SU-DHL-6 (cell line): ENCODE data around the gene USF1.

ENCODE experiments used
- H2AFZ ChIP-seq: fragments of 200-600 bp; sonication (generic); 2 replicates; pipeline ENCODE4 v1.6.1; 2014; ENCODE audit warnings: low read depth, mild to moderate bottlenecking, moderate library complexity, mixed read lengths, antibody characterized with exemption, low read length; ENCODE audit not compliant: severe bottlenecking
- H3F3A ChIP-seq: fragments of 200-600 bp; shearing (Covaris generic); 2 replicates; pipeline ENCODE4 v1.6.0; 2016; ENCODE audit warnings: antibody characterized with exemption, mild to moderate bottlenecking; ENCODE audit not compliant: insufficient read depth
- H3K27ac ChIP-seq: fragments of 200-600 bp; sonication (generic); 2 replicates; pipeline ENCODE4 v1.5.1; 2016; ENCODE audit warnings: low read depth, mild to moderate bottlenecking, low read length, moderate library complexity, mixed read lengths
- H3K27me3 ChIP-seq: fragments of 200-600 bp; sonication (generic), shearing (Covaris generic); 2 replicates; pipeline ENCODE4 v1.6.0; 2014; ENCODE audit warnings: mild to moderate bottlenecking, low read length
- H3K36me3 ChIP-seq: fragments of 200-600 bp; sonication (generic); 2 replicates; pipeline ENCODE4 v1.6.1; 2014; ENCODE audit warnings: mild to moderate bottlenecking, low read length, mixed read lengths
- H3K4me2 ChIP-seq: fragments of 300-600, 200-600 bp; shearing (Covaris generic), sonication (generic); 2 replicates; pipeline ENCODE4 v1.6.0; 2014; ENCODE audit warnings: low read length, low read depth, mild to moderate bottlenecking; ENCODE audit not compliant: poor library complexity, severe bottlenecking
- H3K4me3 ChIP-seq: fragments of 200-600 bp; sonication (generic); 2 replicates; pipeline ENCODE4 v1.5.1; 2014; ENCODE audit warnings: antibody characterized with exemption, low read length, mild to moderate bottlenecking, mixed read lengths; ENCODE audit not compliant: insufficient read depth, poor library complexity, severe bottlenecking
- H3K79me2 ChIP-seq: fragments of 200-600 bp; sonication (generic); 2 replicates; pipeline ENCODE4 v1.6.1; 2014; ENCODE audit warnings: mild to moderate bottlenecking, low read length, moderate library complexity; ENCODE audit not compliant: insufficient read depth
- H3K9ac ChIP-seq: fragments of 200-600 bp; sonication (generic); 2 replicates; pipeline ENCODE4 v1.7.0; 2014; ENCODE audit warnings: mild to moderate bottlenecking, low read length
- H3K9me2 ChIP-seq: fragments of 200-600 bp; sonication (generic); replicated peaks from 2 replicates; pipeline ENCODE4 v1.6.1; 2014; ENCODE audit warnings: low read length; ENCODE audit not compliant: insufficient read depth
- H3K9me3 ChIP-seq: fragments of 200-600 bp; sonication (generic); 2 replicates; pipeline ENCODE4 v1.6.1; 2014; ENCODE audit warnings: low read length, mixed read lengths; ENCODE audit not compliant: insufficient read depth
- H4K20me1 ChIP-seq: fragments of 200-600 bp; sonication (generic); 2 replicates; pipeline ENCODE4 v1.6.1; 2014; ENCODE audit warnings: low read depth, mild to moderate bottlenecking, antibody characterized with exemption, low read length, moderate library complexity, mixed read lengths
- EZH2phosphoT487 ChIP-seq: fragments of 200-600 bp; sonication (generic), shearing (Covaris generic); conservative IDR thresholded peaks from 2 replicates; pipeline ENCODE4 v1.6.1; 2018; ENCODE audit warnings: mild to moderate bottlenecking, antibody characterized with exemption, low read length, moderate library complexity, mixed read lengths
- TF ChIP-seq, protein P1 (sequence below): fragments of 200-600 bp; sonication (generic); IDR thresholded peaks from one replicate; pipeline ENCODE4 v1.5.1; 2017; ENCODE audit warnings: antibody characterized with exemption, mild to moderate bottlenecking, low read length, moderate library complexity; ENCODE audit not compliant: insufficient read depth, poor library complexity, severe bottlenecking

Gene USF1

DNA sequence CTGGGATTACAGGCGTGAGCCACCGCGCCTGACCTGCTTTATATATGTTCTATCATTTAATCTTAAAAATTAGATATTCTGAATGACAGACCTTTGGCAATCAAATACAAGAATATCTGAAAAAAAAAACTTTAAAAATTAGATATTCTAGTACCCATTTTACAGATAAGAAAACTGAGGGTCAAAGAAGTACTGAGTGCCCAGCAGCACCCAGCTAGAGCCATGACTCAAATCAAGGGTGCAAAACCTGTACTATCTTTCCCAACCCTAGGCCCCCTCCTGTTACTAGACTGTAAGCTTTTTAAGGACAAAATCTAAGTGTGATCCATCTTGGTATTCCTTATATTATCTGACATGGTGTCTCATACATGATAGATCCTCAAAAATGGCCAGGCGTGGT lies 15.6 kb upstream of the USF1 start:
- Histone ChIP-seq H3K27ac (no peak overlapping the region), H4K20me1 (no peaks in the 10 kb centered on the region), H3K4me3 (no peak overlapping the region), H3K27me3 (no peaks in the 10 kb centered on the region), H3K4me2 (no peak overlapping the region), H3K36me3 (no peaks in the 10 kb centered on the region), H3K9me2 (no peaks in the 10 kb centered on the region), H3K9me3 (no peaks in the 10 kb centered on the region), H3F3A (no peaks in the 10 kb centered on the region), H3K9ac (no peak overlapping the region), H3K79me2 (peaks cover 32% of the 10 kb centered on the region), H2AFZ (no peak overlapping the region)
- no peak for TF ChIP-seq EZH2phosphoT487
- TF ChIP-seq, protein P1, sequence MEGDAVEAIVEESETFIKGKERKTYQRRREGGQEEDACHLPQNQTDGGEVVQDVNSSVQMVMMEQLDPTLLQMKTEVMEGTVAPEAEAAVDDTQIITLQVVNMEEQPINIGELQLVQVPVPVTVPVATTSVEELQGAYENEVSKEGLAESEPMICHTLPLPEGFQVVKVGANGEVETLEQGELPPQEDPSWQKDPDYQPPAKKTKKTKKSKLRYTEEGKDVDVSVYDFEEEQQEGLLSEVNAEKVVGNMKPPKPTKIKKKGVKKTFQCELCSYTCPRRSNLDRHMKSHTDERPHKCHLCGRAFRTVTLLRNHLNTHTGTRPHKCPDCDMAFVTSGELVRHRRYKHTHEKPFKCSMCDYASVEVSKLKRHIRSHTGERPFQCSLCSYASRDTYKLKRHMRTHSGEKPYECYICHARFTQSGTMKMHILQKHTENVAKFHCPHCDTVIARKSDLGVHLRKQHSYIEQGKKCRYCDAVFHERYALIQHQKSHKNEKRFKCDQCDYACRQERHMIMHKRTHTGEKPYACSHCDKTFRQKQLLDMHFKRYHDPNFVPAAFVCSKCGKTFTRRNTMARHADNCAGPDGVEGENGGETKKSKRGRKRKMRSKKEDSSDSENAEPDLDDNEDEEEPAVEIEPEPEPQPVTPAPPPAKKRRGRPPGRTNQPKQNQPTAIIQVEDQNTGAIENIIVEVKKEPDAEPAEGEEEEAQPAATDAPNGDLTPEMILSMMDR = no peak

DNA sequence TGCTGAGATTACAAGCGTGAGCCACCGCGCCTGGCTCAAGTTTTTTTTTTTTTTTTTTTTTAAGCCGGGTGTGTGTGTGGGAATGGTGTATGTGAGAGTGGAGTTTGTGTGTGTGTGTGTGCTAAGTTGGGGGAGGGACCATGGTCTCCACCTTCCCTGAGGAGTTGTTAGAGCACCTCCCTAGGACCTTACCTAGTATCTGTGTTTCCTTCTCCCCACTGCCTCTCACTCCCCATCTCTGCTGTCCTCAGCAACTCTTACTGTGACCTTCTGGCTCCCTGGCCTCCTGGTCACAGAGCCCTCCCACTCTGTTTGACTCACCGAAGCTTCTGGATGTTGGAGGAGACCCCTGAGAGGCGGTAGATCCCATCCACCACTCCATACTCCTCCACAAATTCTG lies 13.5 kb upstream of the USF1 start:
- Histone ChIP-seq H3K4me3 (no peak overlapping the region), H4K20me1 (no peaks in the 10 kb centered on the region), H3F3A (no peaks in the 10 kb centered on the region), H3K36me3 (no peaks in the 10 kb centered on the region), H3K27ac (no peak overlapping the region), H3K9ac (no peak overlapping the region), H3K9me2 (no peaks in the 10 kb centered on the region), H3K9me3 (no peaks in the 10 kb centered on the region), H3K79me2 (peaks cover 16% of the 10 kb centered on the region), H3K27me3 (no peaks in the 10 kb centered on the region), H2AFZ (no peak overlapping the region), H3K4me2 (no peak overlapping the region)
- TF ChIP-seq EZH2phosphoT487 = no peak
- TF ChIP-seq, protein P1 = no peak

DNA sequence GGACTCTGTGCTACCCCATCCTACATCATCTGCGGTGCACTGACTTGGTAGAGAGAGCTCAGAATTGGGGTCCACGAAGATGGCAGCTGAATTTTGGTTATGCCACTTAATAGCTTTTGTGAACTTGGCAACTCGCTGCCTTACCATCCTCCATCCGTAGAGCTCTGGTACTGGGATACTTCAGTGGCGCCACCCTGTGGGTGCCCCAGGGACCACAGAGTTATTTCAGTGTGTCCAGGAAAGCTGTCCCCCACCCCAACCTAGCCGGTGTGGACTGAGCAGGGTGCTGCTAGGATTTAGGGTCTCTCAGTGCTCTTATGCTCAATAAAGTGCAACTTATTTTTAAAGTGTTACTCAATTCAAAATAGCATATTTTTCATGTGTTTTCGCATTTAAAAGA lies 9.0 kb upstream of the USF1 start:
- no peak overlapping the region for H3K9ac ChIP-seq
- H3F3A ChIP-seq = no peaks in the 10 kb centered on the region
- no peaks in the 10 kb centered on the region for H3K9me2 ChIP-seq
- no peaks in the 10 kb centered on the region; the same call in 1 of the 2 replicates for H3K36me3 ChIP-seq
- TF ChIP-seq, protein P1 = no peak
- TF ChIP-seq EZH2phosphoT487 = no peak
- no peak overlapping the region for H3K4me3 ChIP-seq
- H3K27ac ChIP-seq = no peak overlapping the region
- no peak overlapping the region for H3K4me2 ChIP-seq
- H3K27me3 ChIP-seq = no peaks in the 10 kb centered on the region
- H2AFZ ChIP-seq = no peak overlapping the region
- H4K20me1 ChIP-seq = no peaks in the 10 kb centered on the region
- H3K9me3 ChIP-seq = no peaks in the 10 kb centered on the region
- no peaks in the 10 kb centered on the region for H3K79me2 ChIP-seq

DNA sequence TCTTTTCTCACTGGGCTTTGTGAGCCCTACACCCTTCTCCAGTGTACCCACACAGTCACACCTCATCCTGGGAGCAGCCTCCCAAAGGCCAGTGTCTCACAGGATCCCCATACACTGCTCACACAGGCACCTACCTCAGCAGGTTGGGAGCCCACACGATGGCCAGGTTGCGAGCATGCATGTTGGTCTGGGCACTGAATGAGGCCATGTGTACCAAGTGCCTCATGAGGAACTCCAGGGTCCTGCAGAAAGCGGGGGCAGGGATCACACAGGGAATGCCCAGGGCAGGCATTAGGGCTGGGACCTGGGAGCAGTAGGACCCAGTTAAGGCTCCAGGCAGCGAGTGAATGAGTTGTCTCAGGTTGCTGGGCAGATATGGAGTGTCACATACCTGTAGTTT lies 8.5 kb upstream of the USF1 start:
- Histone ChIP-seq H3K4me2 (no peak overlapping the region), H3K27ac (no peak overlapping the region), H3K79me2 (no peaks in the 10 kb centered on the region), H4K20me1 (no peaks in the 10 kb centered on the region), H3F3A (no peaks in the 10 kb centered on the region), H3K36me3 (no peaks in the 10 kb centered on the region; the same call in 1 of the 2 replicates), H3K9me3 (no peaks in the 10 kb centered on the region), H3K9ac (no peak overlapping the region), H3K9me2 (no peaks in the 10 kb centered on the region), H2AFZ (no peak overlapping the region), H3K4me3 (no peak overlapping the region), H3K27me3 (no peaks in the 10 kb centered on the region)
- no peak for TF ChIP-seq EZH2phosphoT487
- TF ChIP-seq, protein P1 = no peak
